HG02623 (cell line): Measurements from ENCODE around the gene MAPK4.
"Not testable (repeated sequence)": the region's sequence is repeated elsewhere in the genome, so short reads cannot be mapped to it uniquely, and the experiment has no call there.

Experiments
- ATAC-seq: cut with Tn5 transposase; IDR thresholded peaks from one replicate; pipeline ENCODE4 v1.9.1; 2021; ENCODE audit warnings: moderate library complexity; ENCODE audit not compliant: unreplicated experiment

The MAPK4 gene

GRCh38 chr18:50573196-50573595 lies 13.3 kb downstream of the MAPK4 start:
- ATAC-seq, result not testable (repeated sequence)

- no peak for ATAC-seq
Observed at GRCh38 chr18:50573679-50574078, 13.8 kb downstream of the MAPK4 start.

GRCh38 chr18:50578030-50578429 lies 18.1 kb downstream of the MAPK4 start:
- no peak for ATAC-seq

- no peak for ATAC-seq
Observed at GRCh38 chr18:50578651-50579050, 18.8 kb downstream of the MAPK4 start.

GRCh38 chr18:50579061-50579774 lies 19.3 kb downstream of the MAPK4 start:
- no peak for ATAC-seq

- no peak for ATAC-seq
Observed at GRCh38 chr18:50581517-50581916, 21.6 kb downstream of the MAPK4 start.

- no peak for ATAC-seq
Observed at GRCh38 chr18:50582500-50582899, 22.6 kb downstream of the MAPK4 start.

GRCh38 chr18:50586710-50587109 lies 26.8 kb downstream of the MAPK4 start:
- ATAC-seq, result no peak

- no peak for ATAC-seq
Observed at GRCh38 chr18:50590593-50590992, 30.7 kb downstream of the MAPK4 start.

- no peak for ATAC-seq
Observed at GRCh38 chr18:50594012-50594411, 34.1 kb downstream of the MAPK4 start.

- ATAC-seq, result no peak
Observed at GRCh38 chr18:50594942-50595341, 35.1 kb downstream of the MAPK4 start.

- ATAC-seq, result no peak
Observed at GRCh38 chr18:50602466-50602865, 42.6 kb downstream of the MAPK4 start.

GRCh38 chr18:50606609-50607008 lies 46.7 kb downstream of the MAPK4 start:
- no peak for ATAC-seq

GRCh38 chr18:50607378-50607926 lies 47.6 kb downstream of the MAPK4 start:
- ATAC-seq, result no peak

- not testable (repeated sequence) for ATAC-seq
Observed at GRCh38 chr18:50609171-50609570, 49.3 kb downstream of the MAPK4 start.

- no peak for ATAC-seq
Observed at GRCh38 chr18:50610349-50610748, 50.5 kb downstream of the MAPK4 start.

GRCh38 chr18:50611529-50611941 lies 51.6 kb downstream of the MAPK4 start:
- ATAC-seq, result no peak

GRCh38 chr18:50614838-50615237 lies 55.0 kb downstream of the MAPK4 start:
- no peak for ATAC-seq

GRCh38 chr18:50616484-50617048 lies 56.7 kb downstream of the MAPK4 start:
- no peak for ATAC-seq

- no peak for ATAC-seq
Observed at GRCh38 chr18:50619861-50620275, 60.0 kb downstream of the MAPK4 start.

- ATAC-seq, result no peak
Observed at GRCh38 chr18:50620319-50620718, 60.4 kb downstream of the MAPK4 start.

- no peak for ATAC-seq
Observed at GRCh38 chr18:50621366-50621765, 61.5 kb downstream of the MAPK4 start.
